ENCODE results near the gene CCNE1.

Gene CCNE1

DNA sequence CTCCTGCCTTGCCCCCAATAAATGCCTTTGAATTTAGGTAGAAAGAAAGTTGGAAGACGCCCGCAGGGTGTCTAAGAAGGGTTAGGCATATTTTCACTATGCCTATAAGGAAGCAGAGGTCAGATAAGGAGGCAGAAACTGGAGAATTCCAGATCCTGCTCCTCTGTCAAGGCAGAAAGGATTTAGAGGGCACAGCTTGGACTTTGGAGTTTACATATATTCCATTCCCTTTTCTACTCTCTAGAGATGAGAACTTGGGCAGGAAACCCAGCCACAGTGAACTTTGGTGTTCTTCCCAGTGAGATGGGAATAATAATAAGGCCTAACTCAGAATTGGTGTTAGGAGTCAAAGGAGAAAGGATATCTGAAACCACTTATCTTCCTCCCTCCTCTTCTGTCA is 37.4 kb downstream of the CCNE1 start:
- DNase-seq = no peak

DNA sequence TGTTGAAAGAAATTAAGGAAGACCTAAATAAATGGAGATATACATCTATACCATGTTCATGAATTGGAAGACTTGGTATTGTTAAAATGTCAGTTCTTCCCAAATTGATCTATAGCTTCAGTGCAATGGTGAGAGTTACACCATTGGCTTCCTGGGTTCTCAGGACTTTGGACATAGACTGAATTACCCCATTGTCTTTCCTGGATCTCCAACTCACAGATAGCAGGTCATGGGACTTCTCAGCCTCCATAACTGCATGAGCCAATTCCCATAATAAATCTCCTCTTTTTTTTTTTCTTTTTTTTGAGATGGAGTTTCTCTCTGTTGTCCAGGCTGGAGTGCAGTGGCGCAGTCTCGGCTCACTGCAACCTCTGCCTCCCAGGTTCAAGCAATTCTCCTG is 38.7 kb downstream of the CCNE1 start:
- DNase-seq = no peak

DNA sequence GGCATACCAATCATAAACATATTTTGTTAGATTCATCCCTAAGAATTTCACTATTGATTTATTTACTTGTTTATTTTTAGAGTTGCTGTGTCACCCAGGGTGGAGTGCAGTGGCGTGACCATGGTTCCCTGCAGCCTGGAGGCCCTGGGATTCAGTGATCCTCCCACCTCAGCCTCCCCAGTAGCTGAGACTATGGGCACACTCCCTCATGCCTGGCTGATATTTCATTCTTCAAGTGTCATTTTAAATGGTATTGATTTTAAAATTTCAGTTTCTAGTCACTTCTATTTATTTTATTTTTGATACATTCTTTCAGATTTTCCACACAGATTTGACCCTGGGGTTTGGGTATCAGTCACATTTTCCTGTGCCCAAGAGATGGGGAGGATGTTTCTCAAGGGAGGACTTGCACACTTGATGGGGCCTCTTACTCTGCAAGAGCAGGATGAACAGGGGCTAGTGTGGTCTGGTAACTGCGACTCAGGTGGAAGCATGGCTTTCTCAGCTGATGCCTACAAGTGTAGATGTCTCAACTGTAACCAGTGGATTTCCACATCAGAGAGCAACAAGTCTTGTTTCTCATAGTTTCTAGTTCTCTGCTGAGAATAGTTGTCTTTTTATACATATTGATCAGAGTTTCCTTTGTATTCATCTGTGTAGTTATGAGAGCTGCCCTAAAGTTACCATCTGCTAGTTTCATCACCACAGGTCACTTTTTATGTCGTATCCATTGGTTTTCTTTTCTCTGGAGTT is 40.2 kb downstream of the CCNE1 start:
- DNase-seq = no peak

DNA sequence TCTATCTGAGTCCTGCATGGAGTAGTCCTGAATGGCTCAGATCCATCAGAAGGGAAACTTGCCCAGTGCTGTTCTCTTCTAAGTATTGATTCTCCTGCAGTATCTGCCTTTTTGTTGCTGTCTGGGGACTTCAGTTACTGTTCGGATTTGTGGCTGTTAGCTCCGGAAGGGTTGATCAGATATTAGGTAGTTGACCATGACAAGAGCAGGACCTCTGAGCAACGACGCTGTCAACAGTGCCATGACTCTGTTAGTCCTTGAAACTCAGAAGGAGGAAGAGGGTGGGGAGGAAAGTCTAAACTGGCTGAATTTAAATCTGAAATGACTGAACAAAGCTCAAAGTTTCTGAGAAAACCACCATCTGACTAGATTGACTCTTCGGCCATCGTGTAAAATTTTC is 42.2 kb downstream of the CCNE1 start:
- DNase-seq = no peak

DNA sequence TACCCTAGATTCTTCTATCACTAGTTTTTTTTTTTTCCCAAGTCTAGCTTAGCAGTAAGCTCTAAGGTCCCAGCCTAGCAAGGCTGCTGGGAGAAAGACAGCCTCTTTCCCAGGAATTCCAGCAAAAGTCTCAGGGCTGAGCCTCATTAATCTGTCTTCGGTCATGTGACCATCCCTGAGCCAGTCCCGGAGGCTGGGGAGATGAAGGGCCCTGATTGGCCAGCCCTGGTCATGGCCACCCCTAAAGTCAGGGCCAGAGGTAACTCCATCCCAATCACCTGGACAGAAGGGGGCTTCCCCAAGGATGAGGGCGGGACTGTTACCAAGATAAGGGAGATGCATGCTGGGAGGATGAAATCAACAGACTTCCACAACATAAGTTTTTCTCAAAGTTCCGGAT is 43.3 kb downstream of the CCNE1 start:
- no peak for DNase-seq

DNA sequence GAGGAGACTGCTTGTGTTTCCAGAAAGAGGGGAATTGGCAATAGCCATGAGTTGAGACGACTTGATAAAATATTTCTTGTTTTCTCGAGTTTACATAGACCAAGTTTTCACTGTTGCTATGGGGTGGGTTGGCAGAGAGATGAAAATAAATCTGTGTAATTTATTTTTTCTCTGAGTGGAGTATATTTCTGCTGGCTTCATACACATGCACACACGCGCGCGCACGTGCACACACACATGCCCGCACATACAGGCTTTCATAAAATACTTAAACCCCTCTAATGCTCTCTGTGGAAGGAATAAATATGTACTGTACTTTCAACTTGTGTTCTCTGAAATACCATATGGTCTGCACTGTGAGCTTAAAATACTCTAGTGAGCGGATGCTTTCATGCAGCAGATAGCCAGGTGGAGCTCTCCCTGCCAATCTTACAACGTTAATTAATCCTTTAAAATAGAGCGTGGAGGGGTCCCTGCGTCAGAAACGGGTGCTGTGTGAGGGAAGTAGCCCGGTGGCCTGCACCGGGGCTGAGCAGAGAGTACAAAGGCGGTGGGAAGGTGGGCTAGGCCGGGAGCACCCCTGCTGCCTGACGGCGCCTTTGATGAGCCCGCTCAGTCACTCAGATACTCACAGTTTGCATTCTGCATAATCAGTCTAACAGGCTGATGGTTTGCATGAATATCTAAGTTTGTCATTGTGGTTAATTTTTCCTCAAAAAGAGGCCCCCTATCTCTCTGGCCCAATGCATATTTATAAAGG is 44.1 kb downstream of the CCNE1 start:
- no peak for DNase-seq

DNA sequence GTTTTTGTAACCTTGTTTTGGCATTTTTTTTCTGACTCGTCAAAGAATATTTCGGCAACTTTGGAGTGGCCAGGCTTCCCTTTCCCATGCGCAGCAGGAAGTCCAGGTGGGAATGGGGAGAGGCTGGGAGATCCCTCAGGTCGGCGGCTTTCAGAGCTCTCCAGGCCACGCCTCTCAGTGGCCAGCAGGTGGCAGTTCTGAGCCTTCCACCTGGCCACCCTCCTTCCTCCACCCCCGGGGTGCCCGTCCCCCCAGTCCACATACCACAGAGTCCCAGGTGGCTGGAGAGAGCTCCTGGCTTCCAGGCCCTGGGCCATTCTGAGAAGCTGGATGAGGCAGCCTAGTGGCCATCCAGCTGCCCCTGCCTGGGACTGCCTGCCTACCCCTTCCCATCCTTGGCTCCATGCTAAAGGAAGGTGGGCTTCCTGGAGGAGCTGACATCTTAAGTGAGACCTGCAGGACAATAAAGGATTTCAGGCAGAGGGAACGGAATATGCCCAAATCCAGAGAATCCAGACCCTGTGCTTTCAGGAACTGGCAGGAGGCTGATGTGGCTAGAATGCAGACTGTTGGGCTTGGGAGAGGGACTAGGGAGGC is 46.3 kb downstream of the CCNE1 start:
- peak; percentile 15 for DNase-seq

DNA sequence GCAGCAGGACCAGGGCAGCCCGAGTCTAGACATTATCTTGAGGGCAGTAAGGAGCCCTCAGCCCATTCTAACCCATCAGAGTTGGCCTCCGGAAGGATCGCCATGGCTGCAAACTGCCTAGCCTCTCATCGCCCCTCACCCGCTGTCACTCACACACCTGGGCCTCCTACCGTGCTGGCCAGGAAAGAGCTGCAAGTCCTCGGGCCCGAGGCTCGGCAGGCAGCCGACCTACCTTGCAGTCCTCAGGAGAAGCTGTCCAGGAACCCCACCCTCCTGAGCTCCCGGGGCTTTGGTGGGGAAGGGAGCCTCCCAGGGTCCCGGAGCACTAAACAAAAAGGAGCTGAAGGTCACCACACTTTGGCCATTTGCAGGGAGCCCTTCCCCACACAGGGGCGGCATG is 46.8 kb downstream of the CCNE1 start:
- DNase-seq = no peak

DNA sequence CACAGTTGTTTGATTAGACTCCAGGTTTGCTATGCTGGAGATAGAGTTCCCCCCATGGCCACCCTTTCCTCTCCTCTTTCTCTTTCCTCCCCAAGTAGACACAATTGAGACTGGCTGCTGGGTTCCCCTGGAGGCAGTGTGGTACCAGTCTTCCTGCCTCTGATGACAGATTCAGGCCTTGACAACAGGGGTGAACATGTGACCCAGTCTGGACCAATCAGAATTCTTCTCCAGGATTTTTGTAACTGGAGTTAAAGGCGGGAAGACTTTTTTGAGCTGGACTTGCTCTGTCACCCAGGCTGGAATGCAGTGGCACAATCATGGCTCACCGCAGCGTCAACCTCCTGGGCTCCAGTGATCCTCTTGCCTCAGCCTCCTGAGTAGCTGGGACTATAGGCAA is 48.7 kb downstream of the CCNE1 start:
- DNase-seq = no peak

DNA sequence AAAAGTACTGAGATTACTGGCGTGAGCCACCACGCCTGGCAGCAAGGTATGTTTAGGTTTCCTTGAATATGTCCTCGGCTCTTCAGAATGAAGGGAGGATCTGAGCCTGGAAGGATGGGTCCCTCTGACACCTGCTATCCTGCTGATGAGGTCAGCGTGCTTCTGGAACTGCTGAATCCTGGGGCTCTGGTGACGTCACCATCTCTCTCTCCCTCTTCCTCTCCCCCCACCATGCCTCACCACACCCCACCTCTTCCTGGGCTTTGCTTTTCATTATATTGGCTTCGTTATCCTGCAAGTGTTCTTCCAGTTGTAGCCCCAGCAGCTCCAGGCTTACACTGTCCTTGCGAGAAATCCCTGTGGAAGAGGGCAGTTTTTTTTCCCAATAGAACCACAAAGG is 49.8 kb downstream of the CCNE1 start:
- no peak for DNase-seq

DNA sequence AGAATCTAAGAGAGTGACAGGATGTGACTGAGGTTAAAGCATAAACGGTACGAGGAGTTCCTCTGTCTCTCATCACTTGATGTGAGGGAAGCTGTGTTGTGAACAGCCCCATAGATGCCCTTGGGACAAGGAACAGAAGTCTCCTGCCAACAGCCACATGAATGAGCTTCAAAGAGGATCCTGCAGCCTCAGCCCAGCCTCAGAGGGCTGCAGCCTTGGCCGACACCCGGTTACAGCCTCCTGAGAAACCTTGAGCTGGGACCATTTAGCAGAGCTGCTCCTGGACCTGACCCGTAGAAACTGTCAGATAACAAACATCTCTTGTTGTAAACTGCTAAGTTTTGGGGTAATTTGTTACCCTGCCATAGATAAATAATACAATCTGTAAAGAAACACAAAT is 54.2 kb downstream of the CCNE1 start:
- no peak for DNase-seq

DNA sequence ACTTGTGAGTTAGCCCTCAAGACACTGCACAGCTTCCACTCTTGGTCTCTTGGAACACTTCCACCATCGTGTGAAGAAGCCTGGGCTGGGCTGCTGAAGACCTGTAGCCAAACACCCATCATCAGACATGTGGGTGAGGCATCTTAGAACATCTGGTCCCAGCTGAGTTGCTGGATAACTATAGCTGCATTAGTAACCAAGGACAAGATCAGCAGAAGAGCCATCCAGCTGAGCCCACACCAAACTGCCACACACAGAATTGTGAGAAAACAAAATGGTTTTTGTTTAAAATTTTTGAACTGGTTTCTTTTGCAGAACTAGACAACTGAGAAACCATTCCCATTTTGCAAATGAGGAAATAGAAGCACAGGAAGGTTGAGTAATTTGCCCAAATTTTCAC is 56.2 kb downstream of the CCNE1 start:
- no peak for DNase-seq

DNA sequence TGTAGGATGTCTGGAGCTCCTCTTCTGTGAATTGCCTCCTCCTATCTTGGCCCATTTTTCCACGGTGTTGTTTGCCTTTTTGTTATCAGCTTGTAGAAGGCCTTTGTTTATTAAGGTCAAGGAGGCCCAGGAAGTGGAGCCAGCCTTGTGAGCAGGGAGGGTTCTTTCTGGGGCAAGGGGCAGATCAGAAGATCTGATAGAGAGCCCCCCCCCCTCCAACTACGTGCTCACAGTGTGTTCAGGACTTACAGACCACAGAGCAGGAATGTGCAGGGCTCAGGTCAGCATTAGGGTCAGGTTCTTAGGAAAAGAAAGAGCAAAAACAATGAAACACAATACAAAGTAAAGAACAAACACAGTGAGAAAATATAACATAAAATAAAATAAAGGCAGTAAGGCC is 59.4 kb downstream of the CCNE1 start:
- no peak for DNase-seq

DNA sequence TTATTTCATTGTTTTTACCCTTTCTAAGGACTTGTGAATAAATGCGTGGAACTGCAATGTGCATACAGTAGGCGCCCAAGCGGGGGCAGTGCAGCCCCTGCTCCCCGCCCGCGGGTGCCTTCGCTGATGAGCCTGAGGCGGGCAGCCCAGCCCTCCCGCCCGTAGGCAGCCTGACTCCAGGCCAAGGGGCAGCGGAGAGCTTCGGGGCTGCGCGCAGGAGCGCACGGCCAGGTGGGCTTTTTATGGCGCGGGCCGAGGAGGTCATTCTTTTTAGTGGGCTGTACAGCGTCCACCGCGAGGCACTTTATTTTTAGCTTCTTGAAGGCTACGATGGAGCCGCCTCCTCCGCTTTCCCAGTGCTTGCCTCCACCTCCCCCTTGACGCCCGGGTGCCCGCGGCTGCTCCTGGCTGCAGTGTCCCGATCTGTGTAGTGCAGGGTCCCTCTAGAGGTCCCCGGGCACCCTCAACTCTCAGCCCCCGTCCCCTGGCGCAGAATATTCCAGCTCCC is 60.5 kb downstream of the CCNE1 start:
- DNase-seq = no peak

DNA sequence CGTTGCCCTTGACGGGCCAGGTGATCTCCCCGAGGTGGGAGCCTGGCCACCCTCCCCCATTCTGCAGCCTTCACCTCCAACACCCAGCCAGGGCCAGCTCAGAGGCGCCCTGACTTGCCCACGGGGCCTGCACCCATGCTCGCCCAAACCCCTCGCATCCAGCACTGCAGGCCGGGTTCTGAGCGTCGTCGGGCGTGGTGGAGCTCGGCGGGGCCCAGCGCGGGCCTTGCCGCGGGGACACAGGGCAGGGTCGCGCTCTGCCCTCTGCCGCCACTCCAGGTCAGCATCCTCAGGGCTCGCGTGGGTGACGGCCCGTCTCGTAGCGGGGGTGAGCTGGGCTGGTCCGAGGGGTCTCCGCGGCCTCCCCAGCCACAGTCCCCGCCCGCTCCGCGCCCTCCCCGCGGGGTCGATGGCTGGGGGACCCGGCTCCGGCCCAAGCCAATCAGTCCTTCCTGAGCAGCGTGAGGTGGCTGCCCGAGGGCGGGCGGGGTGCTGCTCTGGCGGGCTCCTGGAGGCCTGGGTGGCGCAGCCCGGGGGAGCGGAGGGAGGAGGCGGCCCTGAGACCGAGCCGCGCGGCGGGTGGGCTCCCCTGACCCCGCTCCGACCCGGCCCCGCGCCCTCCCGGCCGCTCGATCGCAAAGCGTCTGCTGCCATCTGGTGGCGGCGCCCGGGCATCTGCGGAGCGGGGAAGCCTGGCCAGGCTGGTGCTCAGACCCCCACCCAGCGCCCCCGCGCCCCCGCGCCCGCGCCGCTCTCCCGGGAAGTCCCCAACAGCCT is 61.4 kb downstream of the CCNE1 start:
- DNase-seq = peak; percentile 68

All from effector CD4-positive, alpha-beta T cell (primary cell).